GM12875 (cell line): ENCODE results near the gene UQCRQ.

Source experiments
- H3K4me3 ChIP-seq: one replicate; pipeline ENCODE4 v1.5.1; 2011; ENCODE audit warnings: low read depth, low read length, control low read depth
- TF ChIP-seq, protein P1 (sequence below): IDR thresholded peaks from 2 replicates; pipeline ENCODE4 v1.5.1; 2011; ENCODE audit warnings: low read depth, mild to moderate bottlenecking, control low read depth, inconsistent platforms, low read length, moderate library complexity, borderline replicate concordance; ENCODE audit not compliant: insufficient read depth

Gene UQCRQ

DNA sequence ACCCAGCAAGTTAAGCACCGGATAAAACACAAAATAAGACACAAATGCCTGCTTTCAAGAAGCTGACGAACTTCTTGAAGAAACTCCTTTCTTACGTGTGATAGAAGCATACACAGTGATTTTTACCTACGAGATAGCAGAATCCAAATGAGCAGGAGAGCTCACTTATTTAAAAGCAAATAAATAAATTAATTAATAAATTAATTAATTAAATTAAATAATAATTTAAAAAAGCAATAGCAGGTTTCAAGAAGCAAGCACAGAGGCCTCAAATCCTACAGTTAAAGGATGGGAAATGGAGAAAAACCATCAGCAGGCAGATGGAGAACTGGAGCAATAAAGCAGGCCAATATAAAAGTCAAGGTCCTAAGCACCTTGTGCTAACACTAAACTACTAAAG, 24.4 kb downstream of the UQCRQ start:
- H3K4me3 ChIP-seq, result no peak overlapping the region
- TF ChIP-seq, protein P1, sequence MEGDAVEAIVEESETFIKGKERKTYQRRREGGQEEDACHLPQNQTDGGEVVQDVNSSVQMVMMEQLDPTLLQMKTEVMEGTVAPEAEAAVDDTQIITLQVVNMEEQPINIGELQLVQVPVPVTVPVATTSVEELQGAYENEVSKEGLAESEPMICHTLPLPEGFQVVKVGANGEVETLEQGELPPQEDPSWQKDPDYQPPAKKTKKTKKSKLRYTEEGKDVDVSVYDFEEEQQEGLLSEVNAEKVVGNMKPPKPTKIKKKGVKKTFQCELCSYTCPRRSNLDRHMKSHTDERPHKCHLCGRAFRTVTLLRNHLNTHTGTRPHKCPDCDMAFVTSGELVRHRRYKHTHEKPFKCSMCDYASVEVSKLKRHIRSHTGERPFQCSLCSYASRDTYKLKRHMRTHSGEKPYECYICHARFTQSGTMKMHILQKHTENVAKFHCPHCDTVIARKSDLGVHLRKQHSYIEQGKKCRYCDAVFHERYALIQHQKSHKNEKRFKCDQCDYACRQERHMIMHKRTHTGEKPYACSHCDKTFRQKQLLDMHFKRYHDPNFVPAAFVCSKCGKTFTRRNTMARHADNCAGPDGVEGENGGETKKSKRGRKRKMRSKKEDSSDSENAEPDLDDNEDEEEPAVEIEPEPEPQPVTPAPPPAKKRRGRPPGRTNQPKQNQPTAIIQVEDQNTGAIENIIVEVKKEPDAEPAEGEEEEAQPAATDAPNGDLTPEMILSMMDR, result no peak

DNA sequence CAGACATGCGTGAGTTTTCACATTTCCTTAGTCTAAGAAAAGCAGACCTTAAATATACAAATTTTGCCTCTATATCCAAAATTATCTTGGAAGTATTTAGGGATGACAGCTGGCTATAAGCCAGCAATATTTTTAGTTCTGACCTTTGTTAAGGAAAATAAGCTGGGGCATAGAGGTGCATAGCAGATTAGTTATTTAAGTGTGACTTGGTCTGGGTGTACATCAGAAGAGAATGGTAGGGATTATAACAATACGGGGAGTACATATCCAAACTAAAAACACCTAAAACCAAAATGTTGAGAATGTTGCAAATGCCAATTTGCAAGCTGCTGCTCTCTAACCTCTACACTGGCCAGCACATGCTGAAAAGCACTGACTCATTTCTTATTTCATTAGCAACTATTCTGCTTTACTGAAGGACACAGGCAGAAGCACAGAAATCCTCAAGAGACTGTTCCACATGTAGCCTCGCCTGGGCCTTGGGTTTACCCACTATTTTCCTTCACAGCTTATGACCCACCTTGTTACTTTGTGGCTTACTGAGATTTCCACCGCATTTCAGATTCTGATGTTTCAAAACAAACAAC, 29.4 kb downstream of the UQCRQ start:
- no peak overlapping the region for H3K4me3 ChIP-seq
- TF ChIP-seq, protein P1, result no peak

- no peak overlapping the region for H3K4me3 ChIP-seq
- TF ChIP-seq, protein P1, result no peak
Measured at GRCh38 chr5:132896685-132897084, 30.2 kb downstream of the UQCRQ start.

- H3K4me3 ChIP-seq, result no peak overlapping the region
- TF ChIP-seq, protein P1, result no peak
Measured at GRCh38 chr5:132898094-132898493, 31.7 kb downstream of the UQCRQ start.

GRCh38 chr5:132901036-132901435, 34.6 kb downstream of the UQCRQ start:
- no peak overlapping the region for H3K4me3 ChIP-seq
- TF ChIP-seq, protein P1, result no peak

GRCh38 chr5:132901730-132902129, 35.3 kb downstream of the UQCRQ start:
- TF ChIP-seq, protein P1, result no peak
- H3K4me3 ChIP-seq, result no peak overlapping the region

DNA sequence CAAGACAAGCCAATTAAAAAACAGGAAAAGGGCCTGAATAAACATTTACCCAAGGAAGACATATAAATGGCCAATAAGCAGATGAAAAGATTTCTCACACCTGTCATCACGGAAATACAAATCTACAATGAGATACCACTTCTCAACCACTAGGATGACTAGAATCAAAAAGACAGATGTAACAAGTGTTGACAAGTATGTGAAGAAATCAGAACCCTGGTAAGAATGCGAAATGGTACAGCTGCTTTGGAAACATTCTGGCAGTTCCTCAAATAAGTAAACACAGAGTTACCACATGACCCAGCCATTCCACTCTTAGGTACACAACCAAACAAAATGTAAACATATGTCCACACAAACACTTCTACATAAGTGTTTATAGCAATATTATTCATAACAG, 39.5 kb downstream of the UQCRQ start:
- no peak overlapping the region for H3K4me3 ChIP-seq
- TF ChIP-seq, protein P1, result no peak
